Suppressor macrophage treated with lipopolysaccharide for 4 hours (primary cell): ENCODE measurements around the gene RBMXL3.

Source experiments
- DNase-seq: peaks from one replicate; pipeline ENCODE4 v3.0.0-alpha.2; 2020

The RBMXL3 gene

GRCh38 chrX:115233497-115234455, 44.6 kb downstream of the RBMXL3 start, which contains the start of gene LRCH2:
Gene LRCH2, minus strand, starts transcription at chrX:115234096. Its CDS starts 55 bp downstream, at chrX:115234041.
- no peak for DNase-seq

- DNase-seq = no peak
Observed at GRCh38 chrX:115234461-115234860, 45.3 kb downstream of the RBMXL3 start.

- no peak for DNase-seq
Observed at GRCh38 chrX:115236560-115236959, 47.4 kb downstream of the RBMXL3 start.

GRCh38 chrX:115237056-115237455, 47.8 kb downstream of the RBMXL3 start:
- DNase-seq = no peak
